Measurements from ENCODE around the gene SEMG1.

SEMG1 gene

GRCh38 chr20:45187693-45188092 is 19.1 kb upstream of the SEMG1 start:
- Histone ChIP-seq H3K36me3 (replicated peaks) (no peaks in the 10 kb centered on the region), H3K27ac (no peak overlapping the region), H3K4me3 (ENCODE audit: low read depth, low read length) (no peak overlapping the region), H3K27me3 (replicated peaks) (no peaks in the 10 kb centered on the region)
- in situ Hi-C loops (cut with HindIII; ENCODE audit: low pct_ligation_motif_present, low sequenced_read_pairs), result no loop called here
- no peak for TF ChIP-seq CTCF (IDR thresholded peaks at IDR 0.05; ENCODE audit: low read depth, low read length, missing control alignments)
- no peak for DNase-seq

- no peak overlapping the region for H3K4me3 ChIP-seq (ENCODE audit: low read depth, low read length)
- no peaks in the 10 kb centered on the region for H3K36me3 ChIP-seq (replicated peaks)
- TF ChIP-seq CTCF (IDR thresholded peaks at IDR 0.05; ENCODE audit: low read depth, low read length, missing control alignments), result no peak
- in situ Hi-C loops (cut with HindIII; ENCODE audit: low pct_ligation_motif_present, low sequenced_read_pairs), result no loop called here
- no peak overlapping the region for H3K27ac ChIP-seq
- H3K27me3 ChIP-seq (replicated peaks), result no peaks in the 10 kb centered on the region
- DNase-seq, result no peak
Observed at GRCh38 chr20:45189067-45189609, 17.7 kb upstream of the SEMG1 start.

GRCh38 chr20:45189861-45190260 is 17.0 kb upstream of the SEMG1 start:
- Histone ChIP-seq H3K27me3 (replicated peaks) (no peaks in the 10 kb centered on the region), H3K4me3 (ENCODE audit: low read depth, low read length) (no peak overlapping the region), H3K36me3 (replicated peaks) (no peaks in the 10 kb centered on the region), H3K27ac (no peak overlapping the region)
- no peak for DNase-seq
- TF ChIP-seq CTCF (IDR thresholded peaks at IDR 0.05; ENCODE audit: low read depth, low read length, missing control alignments), result no peak
- in situ Hi-C loops (cut with HindIII; ENCODE audit: low pct_ligation_motif_present, low sequenced_read_pairs), result no loop called here

GRCh38 chr20:45191926-45192325 is 14.9 kb upstream of the SEMG1 start:
- H3K27me3 ChIP-seq (replicated peaks), result no peaks in the 10 kb centered on the region
- H3K36me3 ChIP-seq (replicated peaks), result no peaks in the 10 kb centered on the region
- TF ChIP-seq CTCF (IDR thresholded peaks at IDR 0.05; ENCODE audit: low read depth, low read length, missing control alignments), result no peak
- DNase-seq, result no peak
- H3K27ac ChIP-seq, result no peak overlapping the region
- in situ Hi-C loops (cut with HindIII; ENCODE audit: low pct_ligation_motif_present, low sequenced_read_pairs), result no loop called here
- no peak overlapping the region for H3K4me3 ChIP-seq (ENCODE audit: low read depth, low read length)

- H3K4me3 ChIP-seq (ENCODE audit: low read depth, low read length), result no peak overlapping the region
Observed at GRCh38 chr20:45193331-45193730, 13.5 kb upstream of the SEMG1 start.

More at GRCh38 chr20:45193331-45193730, 13.5 kb upstream of the SEMG1 start:
- no peak for DNase-seq
- no peak for TF ChIP-seq CTCF (IDR thresholded peaks at IDR 0.05; ENCODE audit: low read depth, low read length, missing control alignments)
- in situ Hi-C loops (cut with HindIII; ENCODE audit: low pct_ligation_motif_present, low sequenced_read_pairs), result no loop called here
- Histone ChIP-seq H3K27me3 (replicated peaks) (no peaks in the 10 kb centered on the region), H3K27ac (no peak overlapping the region), H3K36me3 (replicated peaks) (no peaks in the 10 kb centered on the region)

Measured in brain microvascular endothelial cell (primary cell).